Measurements from ENCODE around the gene MAP3K20.
A peak's percentile ranks its signal among the peaks of the same experiment; 100 is the strongest.

MAP3K20 gene

GRCh38 chr2:173066887-173067676 is 8.6 kb upstream of the MAP3K20 start:
- Histone ChIP-seq H3K27me3 (ENCODE audit: control insufficient read depth, insufficient read depth, low read length) (peaks cover 4% of the 10 kb centered on the region; the same call in 1 of the 2 replicates), H3K27ac (ENCODE audit: low read depth, low read length) (no peak overlapping the region), H3K4me3 (ENCODE audit: low read depth, low read length) (no peak overlapping the region), H3K4me1 (ENCODE audit: control insufficient read depth, insufficient read depth, low read length) (no peaks in the 10 kb centered on the region), H3K9ac (ENCODE audit: low read depth, low read length) (no peak overlapping the region), H3K36me3 (ENCODE audit: control insufficient read depth, insufficient read depth, low read length) (no peaks in the 10 kb centered on the region), H3K9me3 (ENCODE audit: control insufficient read depth, insufficient read depth, low read length) (no peaks in the 10 kb centered on the region)

- H3K9ac ChIP-seq (ENCODE audit: low read depth, low read length): peak overlapping the region; percentile 81
- peak overlapping the region; percentile 92 for H3K4me3 ChIP-seq (ENCODE audit: low read depth, low read length)
- peaks cover 10% of the 10 kb centered on the region for H3K27me3 ChIP-seq (ENCODE audit: control insufficient read depth, insufficient read depth, low read length)
- H3K4me1 ChIP-seq (ENCODE audit: control insufficient read depth, insufficient read depth, low read length): peaks cover 7% of the 10 kb centered on the region
- H3K27ac ChIP-seq (ENCODE audit: low read depth, low read length): no peak overlapping the region
- H3K36me3 ChIP-seq (ENCODE audit: control insufficient read depth, insufficient read depth, low read length): no peaks in the 10 kb centered on the region
- H3K9me3 ChIP-seq (ENCODE audit: control insufficient read depth, insufficient read depth, low read length): no peaks in the 10 kb centered on the region
Measured at GRCh38 chr2:173075056-173075780, 428 bp upstream of the MAP3K20 start.

DNA sequence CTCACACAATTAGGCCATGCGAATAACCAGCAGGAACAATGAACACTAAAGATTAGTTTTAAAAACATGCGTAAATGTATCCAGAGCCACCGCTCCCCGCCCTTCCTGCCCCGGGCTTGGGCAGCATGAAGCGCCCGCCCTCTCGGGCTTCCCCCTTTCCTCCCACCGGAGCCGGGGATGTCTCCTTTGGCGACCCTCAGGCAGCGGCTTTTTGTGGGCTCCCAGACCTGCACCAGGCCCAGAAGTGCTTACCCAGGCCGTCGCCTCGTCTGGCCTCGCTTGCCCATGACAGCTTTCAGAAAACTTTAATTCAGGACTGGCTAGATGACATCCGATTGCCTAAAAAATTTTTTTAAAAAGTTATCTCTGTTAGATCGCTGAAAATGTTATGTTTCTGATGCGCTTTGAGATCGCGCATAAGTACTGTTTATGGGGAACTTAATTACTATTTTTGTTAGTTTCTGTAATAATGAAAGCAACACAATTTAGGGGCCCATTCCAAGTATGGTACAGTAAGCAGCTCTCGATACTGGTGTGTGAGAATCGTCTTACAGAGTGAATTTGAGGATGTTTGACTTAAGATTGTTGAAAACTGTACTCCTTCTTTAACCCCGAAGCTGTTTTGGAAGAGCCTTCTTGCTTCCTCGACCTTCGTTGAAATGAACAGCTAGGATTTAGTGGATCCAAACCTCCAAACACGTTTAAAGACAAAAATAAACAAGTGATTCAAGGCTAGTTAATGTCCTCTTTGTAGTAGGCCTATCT is 1.1 kb downstream of the MAP3K20 start:
- peaks cover 7% of the 10 kb centered on the region for H3K4me1 ChIP-seq (ENCODE audit: control insufficient read depth, insufficient read depth, low read length)
- H3K9ac ChIP-seq (ENCODE audit: low read depth, low read length): peak overlapping the region; percentile 81
- H3K27me3 ChIP-seq (ENCODE audit: control insufficient read depth, insufficient read depth, low read length): peaks cover 9% of the 10 kb centered on the region
- no peaks in the 10 kb centered on the region for H3K9me3 ChIP-seq (ENCODE audit: control insufficient read depth, insufficient read depth, low read length)
- peak overlapping the region; percentile 66 for H3K27ac ChIP-seq (ENCODE audit: low read depth, low read length)
- no peaks in the 10 kb centered on the region for H3K36me3 ChIP-seq (ENCODE audit: control insufficient read depth, insufficient read depth, low read length)
- peak overlapping the region; percentile 92 for H3K4me3 ChIP-seq (ENCODE audit: low read depth, low read length)

- Histone ChIP-seq H3K9ac (ENCODE audit: low read depth, low read length) (no peak overlapping the region), H3K27me3 (ENCODE audit: control insufficient read depth, insufficient read depth, low read length) (peaks cover 9% of the 10 kb centered on the region), H3K27ac (ENCODE audit: low read depth, low read length) (no peak overlapping the region)
Measured at GRCh38 chr2:173077506-173078177, 2.0 kb downstream of the MAP3K20 start.

DNA sequence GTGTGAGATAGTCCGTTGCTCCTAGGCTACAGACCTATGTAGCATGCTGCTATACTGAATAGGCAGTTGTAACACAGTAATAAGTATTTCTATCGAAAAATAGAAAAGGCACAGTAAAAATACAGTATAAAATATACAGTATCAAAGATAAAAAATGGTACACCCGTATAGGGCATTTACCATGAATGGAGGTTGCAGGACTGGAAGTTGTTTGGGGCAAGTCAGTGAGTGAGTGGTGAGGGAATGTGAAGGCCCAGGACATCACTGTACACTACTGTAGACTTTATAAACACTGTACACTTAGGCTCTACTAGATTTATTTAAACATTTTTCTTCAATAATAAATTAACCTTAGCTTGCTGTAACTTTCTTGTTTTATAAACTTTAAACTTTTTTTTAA is 3.5 kb downstream of the MAP3K20 start:
- no peaks in the 10 kb centered on the region for H3K9me3 ChIP-seq (ENCODE audit: control insufficient read depth, insufficient read depth, low read length)
- H3K4me1 ChIP-seq (ENCODE audit: control insufficient read depth, insufficient read depth, low read length): peaks cover 7% of the 10 kb centered on the region
- H3K4me3 ChIP-seq (ENCODE audit: low read depth, low read length): no peak overlapping the region
- no peaks in the 10 kb centered on the region for H3K36me3 ChIP-seq (ENCODE audit: control insufficient read depth, insufficient read depth, low read length)
- H3K9ac ChIP-seq (ENCODE audit: low read depth, low read length): no peak overlapping the region
- H3K27ac ChIP-seq (ENCODE audit: low read depth, low read length): no peak overlapping the region
- peaks cover 9% of the 10 kb centered on the region for H3K27me3 ChIP-seq (ENCODE audit: control insufficient read depth, insufficient read depth, low read length)

More at GRCh38 chr2:173077506-173078177, 2.0 kb downstream of the MAP3K20 start:
- peak overlapping the region; percentile 9; the same call in 1 of the 2 replicates for H3K4me3 ChIP-seq (ENCODE audit: low read depth, low read length)
- no peaks in the 10 kb centered on the region for H3K36me3 ChIP-seq (ENCODE audit: control insufficient read depth, insufficient read depth, low read length)
- peaks cover 7% of the 10 kb centered on the region for H3K4me1 ChIP-seq (ENCODE audit: control insufficient read depth, insufficient read depth, low read length)
- no peaks in the 10 kb centered on the region for H3K9me3 ChIP-seq (ENCODE audit: control insufficient read depth, insufficient read depth, low read length)

DNA sequence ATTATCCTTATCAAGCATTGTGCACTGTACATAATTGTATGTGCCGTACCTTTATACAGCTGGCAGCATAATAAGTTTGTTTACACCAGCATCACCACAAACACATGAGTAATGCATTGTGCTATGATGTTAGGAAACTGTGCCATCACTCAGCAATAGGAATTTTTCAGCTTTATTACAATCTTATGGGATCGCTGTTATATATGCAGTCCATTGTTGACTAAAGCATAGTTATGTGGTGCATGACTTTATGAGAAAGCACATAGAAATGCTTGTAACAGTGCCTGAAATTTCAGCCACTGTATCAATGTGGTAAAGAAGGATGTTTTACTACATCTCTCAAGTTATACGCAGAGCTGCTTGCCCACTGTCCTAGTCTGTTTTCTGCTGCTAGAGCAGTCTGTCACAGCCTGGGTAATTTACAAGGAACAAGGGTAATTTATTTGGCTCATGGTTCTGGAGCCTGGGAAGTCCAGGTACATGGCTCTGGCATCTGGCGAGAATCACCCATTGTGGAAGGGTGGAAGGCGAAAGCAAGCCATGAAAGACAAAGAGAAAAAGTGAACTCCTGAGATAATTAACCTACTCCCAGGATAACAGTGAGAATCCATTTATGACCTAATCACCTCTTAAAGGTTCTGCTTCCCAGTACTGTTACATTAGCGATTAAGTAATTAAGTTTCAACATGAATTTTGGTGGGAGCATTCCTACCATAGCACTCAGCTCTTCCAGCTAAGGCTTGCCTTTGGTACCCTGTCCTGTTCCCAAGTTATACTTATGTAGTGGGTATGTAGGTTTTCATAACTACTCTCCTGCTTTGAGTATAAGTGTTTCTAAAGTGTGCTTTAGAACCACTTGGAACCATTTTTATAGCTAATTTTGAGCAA is 4.6 kb downstream of the MAP3K20 start:
- Histone ChIP-seq H3K27ac (ENCODE audit: low read depth, low read length) (no peak overlapping the region), H3K36me3 (ENCODE audit: control insufficient read depth, insufficient read depth, low read length) (no peaks in the 10 kb centered on the region)

DNA sequence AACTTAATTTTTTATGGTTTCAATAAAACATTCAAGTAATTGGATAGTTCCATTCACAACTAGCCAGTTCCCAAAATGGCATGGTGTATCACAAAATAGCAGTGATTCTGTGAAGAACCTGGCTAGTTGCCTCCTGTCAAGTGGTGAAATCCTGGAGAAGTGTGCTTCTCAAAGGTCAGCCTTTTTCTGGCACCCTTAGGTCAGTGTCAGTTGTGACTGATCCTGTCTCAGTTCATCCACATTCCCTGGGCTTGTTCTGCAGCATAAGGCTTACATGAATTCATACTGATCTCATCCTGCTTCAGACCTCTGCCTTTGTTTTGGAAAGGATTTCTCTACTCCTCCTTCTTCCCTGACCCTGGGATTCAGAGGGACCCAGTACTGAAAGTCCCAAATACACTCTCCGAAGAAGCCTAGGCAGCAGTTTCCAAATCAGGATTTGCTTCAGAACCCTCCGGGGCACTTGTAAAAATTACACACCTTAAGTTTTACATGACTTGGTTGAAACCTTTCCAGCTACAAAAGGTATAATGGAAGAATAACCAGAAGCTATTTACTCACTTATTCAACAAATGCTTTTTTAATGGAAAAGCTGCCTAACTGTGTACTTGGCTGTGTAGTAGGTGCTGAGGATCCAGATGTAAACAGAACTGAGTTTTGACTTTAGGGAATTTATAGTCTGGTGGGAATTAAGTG is 11.0 kb downstream of the MAP3K20 start:
- Histone ChIP-seq H3K4me3 (ENCODE audit: low read depth, low read length) (no peak overlapping the region), H3K36me3 (ENCODE audit: control insufficient read depth, insufficient read depth, low read length) (no peaks in the 10 kb centered on the region), H3K9ac (ENCODE audit: low read depth, low read length) (no peak overlapping the region; the same call in 1 of the 2 replicates), H3K27ac (ENCODE audit: low read depth, low read length) (no peak overlapping the region), H3K27me3 (ENCODE audit: control insufficient read depth, insufficient read depth, low read length) (no peaks in the 10 kb centered on the region), H3K9me3 (ENCODE audit: control insufficient read depth, insufficient read depth, low read length) (no peaks in the 10 kb centered on the region), H3K4me1 (ENCODE audit: control insufficient read depth, insufficient read depth, low read length) (peaks cover 13% of the 10 kb centered on the region; the same call in 1 of the 2 replicates)

More for the DNA sequence above, 4.6 kb downstream of the MAP3K20 start:
- Histone ChIP-seq H3K9ac (ENCODE audit: low read depth, low read length) (no peak overlapping the region), H3K4me1 (ENCODE audit: control insufficient read depth, insufficient read depth, low read length) (peaks cover 7% of the 10 kb centered on the region), H3K27me3 (ENCODE audit: control insufficient read depth, insufficient read depth, low read length) (peaks cover 9% of the 10 kb centered on the region), H3K9me3 (ENCODE audit: control insufficient read depth, insufficient read depth, low read length) (no peaks in the 10 kb centered on the region), H3K4me3 (ENCODE audit: low read depth, low read length) (no peak overlapping the region)

- peaks cover 13% of the 10 kb centered on the region; the same call in 1 of the 2 replicates for H3K4me1 ChIP-seq (ENCODE audit: control insufficient read depth, insufficient read depth, low read length)
Measured at GRCh38 chr2:173087214-173087581, 11.6 kb downstream of the MAP3K20 start.

GRCh38 chr2:173087793-173088496 is 12.3 kb downstream of the MAP3K20 start:
- Histone ChIP-seq H3K9ac (ENCODE audit: low read depth, low read length) (no peak overlapping the region), H3K9me3 (ENCODE audit: control insufficient read depth, insufficient read depth, low read length) (no peaks in the 10 kb centered on the region), H3K27me3 (ENCODE audit: control insufficient read depth, insufficient read depth, low read length) (no peaks in the 10 kb centered on the region), H3K4me1 (ENCODE audit: control insufficient read depth, insufficient read depth, low read length) (peaks cover 13% of the 10 kb centered on the region; the same call in 1 of the 2 replicates), H3K36me3 (ENCODE audit: control insufficient read depth, insufficient read depth, low read length) (no peaks in the 10 kb centered on the region), H3K4me3 (ENCODE audit: low read depth, low read length) (no peak overlapping the region), H3K27ac (ENCODE audit: low read depth, low read length) (no peak overlapping the region)

More at GRCh38 chr2:173087214-173087581, 11.6 kb downstream of the MAP3K20 start:
- Histone ChIP-seq H3K27ac (ENCODE audit: low read depth, low read length) (no peak overlapping the region), H3K27me3 (ENCODE audit: control insufficient read depth, insufficient read depth, low read length) (no peaks in the 10 kb centered on the region), H3K9ac (ENCODE audit: low read depth, low read length) (no peak overlapping the region; the same call in 1 of the 2 replicates), H3K9me3 (ENCODE audit: control insufficient read depth, insufficient read depth, low read length) (no peaks in the 10 kb centered on the region), H3K36me3 (ENCODE audit: control insufficient read depth, insufficient read depth, low read length) (no peaks in the 10 kb centered on the region), H3K4me3 (ENCODE audit: low read depth, low read length) (no peak overlapping the region)
